IMR-90 (cell line): ENCODE results near the gene CACNA1D. TPM values are rescaled to one million over a fixed set of nuclear protein-coding genes. Genes with fewer than 3 reads are reported as not detected.

Experiments
- ATAC-seq: fragments of 200-7000 bp; cut with Tn5 transposase; 2 replicates; pipeline ENCODE4 v1.9.1; 2020; ENCODE audit warnings: low read depth, mild to moderate bottlenecking, moderate library complexity
- BruUV-seq: library from RNA; stranded (reverse); fragments of 400-500 nt; replicated peaks from 2 replicates; lab custom pipeline; 2021; lab: Mats Ljungman, UMichigan
- CTCF ChIA-PET: fragments of 300-600 bp; formaldehyde crosslinking; extraction: SDS; loops from one replicate; lab custom pipeline; 2021; ENCODE audit warnings: antibody characterized with exemption; lab: Yijun Ruan, JAX
- POLR2A ChIA-PET: fragments of 300-600 bp; sonication (Branson Sonifier 250); formaldehyde crosslinking; loops from one replicate; lab custom pipeline; 2022; ENCODE audit warnings: antibody characterized with exemption; ENCODE audit not compliant: unreplicated experiment; lab: Charles Lee
- DNase-seq: peaks from one replicate; pipeline ENCODE4 v3.0.0; 2013
- H2AFZ ChIP-seq: replicated peaks from 2 replicates; pipeline ENCODE3; 2013; ENCODE audit warnings: low read length, mild to moderate bottlenecking; ENCODE audit not compliant: poor library complexity
- H2AK5ac ChIP-seq: 2 replicates; pipeline ENCODE4 v1.6.1; 2013; ENCODE audit warnings: low read depth, low read length, inconsistent platforms
- H2AK9ac ChIP-seq: replicated peaks from 2 replicates; pipeline ENCODE3; 2013; ENCODE audit warnings: mild to moderate bottlenecking, low read depth, low read length, moderate library complexity; ENCODE audit not compliant: poor library complexity
- H2BK120ac ChIP-seq: 2 replicates; pipeline ENCODE4 v1.6.1; 2013; ENCODE audit warnings: low read depth, low read length, inconsistent platforms
- H2BK15ac ChIP-seq: 3 replicates; pipeline ENCODE4 v1.6.1; 2013; ENCODE audit warnings: low read depth, low read length, inconsistent platforms
- H2BK20ac ChIP-seq: 2 replicates; pipeline ENCODE4 v1.6.1; 2013; ENCODE audit warnings: low read depth, mild to moderate bottlenecking, inconsistent platforms, low read length, moderate library complexity
- H2BK5ac ChIP-seq: 2 replicates; pipeline ENCODE4 v1.6.1; 2013; ENCODE audit warnings: mild to moderate bottlenecking, low read depth, low read length, inconsistent platforms; ENCODE audit not compliant: poor library complexity, severe bottlenecking
- H3K14ac ChIP-seq: replicated peaks from 2 replicates; pipeline ENCODE4 v1.6.1; 2013; ENCODE audit warnings: low read depth, low read length, inconsistent platforms
- H3K18ac ChIP-seq: 2 replicates; pipeline ENCODE4 v1.6.1; 2013; ENCODE audit warnings: low read depth, low read length, control low read depth
- H3K23ac ChIP-seq: 2 replicates; pipeline ENCODE4 v1.6.1; 2013; ENCODE audit warnings: low read depth, low read length, inconsistent platforms
- H3K27ac ChIP-seq: 2 replicates; pipeline ENCODE4 v1.5.1; 2013; ENCODE audit warnings: mild to moderate bottlenecking, control low read depth, low read length; ENCODE audit not compliant: insufficient read depth
- H3K27me3 ChIP-seq: 2 replicates; pipeline ENCODE4 v1.6.1; 2013; ENCODE audit warnings: low read length; ENCODE audit not compliant: control insufficient read depth, insufficient read depth
- H3K36me3 ChIP-seq: 2 replicates; pipeline ENCODE4 v1.6.1; 2013; ENCODE audit warnings: low read length, mixed read lengths; ENCODE audit not compliant: control insufficient read depth, insufficient read depth
- H3K4ac ChIP-seq: 2 replicates; pipeline ENCODE4 v1.6.1; 2013; ENCODE audit warnings: low read depth, low read length, inconsistent platforms
- H3K4me1 ChIP-seq: 2 replicates; pipeline ENCODE4 v1.6.1; 2013; ENCODE audit warnings: low read length, mixed read lengths; ENCODE audit not compliant: control insufficient read depth, insufficient read depth
- H3K4me2 ChIP-seq: 2 replicates; pipeline ENCODE4 v1.6.1; 2013; ENCODE audit warnings: low read depth, mild to moderate bottlenecking, control low read depth, low read length, moderate library complexity
- H3K4me3 ChIP-seq: 2 replicates; pipeline ENCODE4 v1.5.1; 2013; ENCODE audit warnings: low read depth, mild to moderate bottlenecking, control low read depth, low read length, moderate library complexity; ENCODE audit not compliant: insufficient read depth
- H3K56ac ChIP-seq: 2 replicates; pipeline ENCODE4 v1.6.1; 2013; ENCODE audit warnings: low read length, inconsistent platforms; ENCODE audit not compliant: insufficient read depth; ENCODE audit errors: extremely low read depth
- H3K79me1 ChIP-seq, 2 experiments: 2 replicates each; pipeline ENCODE4 v1.6.1; 2013; ENCODE audit warnings: low read length in 2 of 2, inconsistent platforms in 1 of 2, low read depth in 1 of 2
- H3K9ac ChIP-seq: 2 replicates; pipeline ENCODE4 v1.6.1; 2013; ENCODE audit warnings: low read depth, low read length, control low read depth
- H3K9me1 ChIP-seq: 2 replicates; pipeline ENCODE4 v1.6.1; 2013; ENCODE audit warnings: low read length, inconsistent platforms; ENCODE audit not compliant: insufficient read depth
- H3K9me3 ChIP-seq: 2 replicates; pipeline ENCODE4 v1.6.1; 2013; ENCODE audit warnings: low read length; ENCODE audit not compliant: control insufficient read depth, insufficient read depth
- H4K20me1 ChIP-seq: 2 replicates; pipeline ENCODE4 v1.6.1; 2013; ENCODE audit warnings: low read length, inconsistent platforms; ENCODE audit not compliant: insufficient read depth
- H4K5ac ChIP-seq: 2 replicates; pipeline ENCODE4 v1.6.1; 2013; ENCODE audit warnings: mild to moderate bottlenecking, low read depth, low read length, control low read depth
- H4K8ac ChIP-seq, 2 experiments: 2 replicates each; pipeline ENCODE4 v1.6.1; 2013; ENCODE audit warnings: low read depth in 2 of 2, low read length in 2 of 2, control low read depth in 1 of 2, inconsistent platforms in 1 of 2
- H4K91ac ChIP-seq: 2 replicates; pipeline ENCODE4 v1.6.1; 2013; ENCODE audit warnings: low read depth, low read length, inconsistent platforms; ENCODE audit not compliant: insufficient read depth
- CEBPB ChIP-seq: IDR thresholded peaks from 2 replicates; pipeline ENCODE4 v1.6.1; 2012; ENCODE audit warnings: low read depth, low read length, improper control_type of control experiment
- RFX5 ChIP-seq: IDR thresholded peaks from 2 replicates; pipeline ENCODE4 v1.8.0; 2012; ENCODE audit warnings: low read depth, mild to moderate bottlenecking, low read length, moderate library complexity
- WGBS, 2 experiments: methylation state at CpG; one replicate each; pipeline versions ENCODE4 v1.1.5 to v1.1.7; 2013; ENCODE audit warnings: missing lambda C conversion rate in 2 of 2; ENCODE audit not compliant: insufficient read length in 1 of 2; ENCODE audit errors: extremely low coverage in 2 of 2; 5-methylcytosine and 5-hydroxymethylcytosine counted together
- dilution Hi-C: fragments of 300-500 bp; cut with HindIII; formaldehyde crosslinking; loops from one replicate; pipeline ENCODE4 v1.14.3; 2018; ENCODE audit warnings: low sequenced_read_pairs; ENCODE audit not compliant: unreplicated experiment
- in situ Hi-C: fragments of 300-500 bp; cut with MboI; formaldehyde crosslinking; loops from 3 replicates; pipeline ENCODE4 v1.14.3; 2019; ENCODE audit warnings: low sequenced_read_pairs, inconsistent platforms, mixed read lengths
- intact Hi-C: fragments of 100-400 bp; cut with micrococcal nuclease; formaldehyde crosslinking; loops from 2 replicates; pipeline ENCODE4 v1.10.0; 2022
- polyA plus RNA-seq, 3 experiments: library from polyadenylated mRNA; depleted of rRNA; stranded (reverse); fragments of >200 nt; gene quantifications; 2 replicates each; pipeline ENCODE4 v1.2.3, GENCODE V29; 2012; ENCODE audit warnings: low replicate concordance in 1 of 3
- total RNA-seq: library from RNA; depleted of rRNA; stranded (reverse); fragments of >200 nt; gene quantifications from 2 replicates; pipeline ENCODE4 v1.2.3, GENCODE V29; 2012

Gene CACNA1D
- total and polyA plus RNA-seq, 2 of the 4 experiments (the other 2 are of a cell fraction), result 0.07 TPM; not detected in 1

DNA sequence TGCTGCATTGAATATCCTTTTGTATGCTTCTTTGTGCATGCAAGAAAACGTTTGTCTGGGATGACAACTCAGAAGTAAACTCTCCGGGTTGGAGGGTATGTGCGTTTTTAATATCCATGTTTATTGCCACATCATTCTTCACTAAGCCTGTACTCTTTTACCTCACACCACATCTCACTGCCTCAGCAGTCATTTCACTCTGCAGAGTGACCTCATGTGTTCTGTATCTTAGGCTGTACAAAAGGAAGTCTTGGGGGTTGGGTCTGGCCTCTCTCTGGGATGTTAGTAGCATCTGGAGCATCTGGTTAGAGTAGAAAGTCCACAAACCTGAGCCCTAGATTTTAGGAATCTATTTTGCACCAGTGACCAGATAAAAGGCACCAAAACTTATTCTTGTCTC lies 16.1 kb downstream of the CACNA1D start:
- TF ChIP-seq CEBPB, result no peak
- TF ChIP-seq RFX5, result no peak
- POLR2A ChIA-PET, result no interaction called here
- no peak for ATAC-seq

More for the DNA sequence above, 16.1 kb downstream of the CACNA1D start:
- no peak for DNase-seq
- CTCF ChIA-PET, result no interaction called here
- Histone ChIP-seq H3K4me2 (no peak overlapping the region), H3K4me1 (no peaks in the 10 kb centered on the region), H2AK9ac (no peak overlapping the region), H2BK20ac (no peak overlapping the region), H3K23ac (no peak overlapping the region), H3K4ac (no peak overlapping the region), H2BK5ac (no peak overlapping the region), H4K8ac (no peak overlapping the region), H4K20me1 (no peaks in the 10 kb centered on the region), H3K56ac (no peak overlapping the region), H3K36me3 (no peaks in the 10 kb centered on the region), H3K18ac (no peak overlapping the region), H3K9me1 (no peaks in the 10 kb centered on the region), H4K5ac (no peak overlapping the region), H3K9me3 (no peaks in the 10 kb centered on the region), H3K27ac (no peak overlapping the region), H4K91ac (no peak overlapping the region), H2BK120ac (no peak overlapping the region), H2AK5ac (no peak overlapping the region), H3K9ac (no peak overlapping the region), H2AFZ (no peak overlapping the region), H2BK15ac (no peak overlapping the region), H3K27me3 (peaks cover 3% of the 10 kb centered on the region), H3K4me3 (no peak overlapping the region), H3K14ac (no peak overlapping the region), H3K79me1 (no peaks in the 10 kb centered on the region)
- BruUV-seq, result no TSS peak
- dilution Hi-C loops, result no loop called here
- WGBS, 2 experiments, result no CpG with 5 or more reads among the region's 3 CpGs
- in situ Hi-C loops, result no loop called here
- intact Hi-C loops, result loop anchor here (10.0 kb wide), 1 partner anchor 216 kb away; no protein-coding TSS in a partner anchor
